Measurements from ENCODE around the gene ISOC1.

DNA sequence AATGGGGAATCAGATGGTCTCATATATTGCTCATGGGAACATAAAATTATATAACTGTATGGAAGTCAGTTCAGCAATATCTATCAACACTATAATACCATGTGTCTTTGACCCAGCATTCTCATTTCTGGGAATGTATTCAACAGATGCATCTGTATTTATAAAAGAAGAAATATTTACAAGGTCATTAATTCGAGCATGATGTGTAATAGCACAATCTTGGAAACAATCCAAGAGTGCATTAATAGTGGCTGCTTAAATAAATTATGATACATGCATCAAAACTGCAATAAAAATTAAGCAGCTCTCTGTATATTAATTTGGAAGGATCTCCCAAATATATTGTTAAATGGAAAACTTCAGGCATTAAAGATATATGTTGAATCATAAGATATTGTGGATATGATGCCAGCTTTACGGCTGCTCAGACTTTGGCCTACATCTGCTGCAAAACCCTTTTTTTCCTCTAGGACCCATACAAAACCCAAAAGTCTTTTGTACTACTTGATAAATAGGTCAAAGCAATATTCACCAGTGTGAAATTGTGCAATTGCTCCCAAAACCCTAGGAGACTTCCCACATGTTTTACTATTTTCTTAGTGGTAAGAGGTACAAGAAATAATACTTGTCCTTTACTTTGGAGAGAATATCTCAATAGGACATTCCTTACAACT, 45.3 kb upstream of the ISOC1 start:
- no peak for TF ChIP-seq POLR2A (IDR thresholded peaks at IDR 0.05; ENCODE audit: low read depth, low read length)
- TF ChIP-seq POLR2AphosphoS5 (IDR thresholded peaks at IDR 0.05; ENCODE audit: low read depth, low read length), result no peak
- no peak for TF ChIP-seq POU2F2 (IDR thresholded peaks at IDR 0.05; ENCODE audit: low read depth, low read length)
- TF ChIP-seq TAF1 (IDR thresholded peaks at IDR 0.05; ENCODE audit: low read depth, low read length), result no peak
- TF ChIP-seq PAX5 (IDR thresholded peaks at IDR 0.05; ENCODE audit: insufficient read depth, low read length, severe bottlenecking), result no peak
- TF ChIP-seq SPI1 (IDR thresholded peaks at IDR 0.05; ENCODE audit: low read depth, low read length), result no peak
